ENCODE data around the gene PCNX3. TPM values are rescaled to one million over a fixed set of nuclear protein-coding genes. Genes with fewer than 3 reads are reported as not detected.

PCNX3 gene
- total RNA-seq, 1 experiment from 2014 or later, result 50.4 TPM

DNA sequence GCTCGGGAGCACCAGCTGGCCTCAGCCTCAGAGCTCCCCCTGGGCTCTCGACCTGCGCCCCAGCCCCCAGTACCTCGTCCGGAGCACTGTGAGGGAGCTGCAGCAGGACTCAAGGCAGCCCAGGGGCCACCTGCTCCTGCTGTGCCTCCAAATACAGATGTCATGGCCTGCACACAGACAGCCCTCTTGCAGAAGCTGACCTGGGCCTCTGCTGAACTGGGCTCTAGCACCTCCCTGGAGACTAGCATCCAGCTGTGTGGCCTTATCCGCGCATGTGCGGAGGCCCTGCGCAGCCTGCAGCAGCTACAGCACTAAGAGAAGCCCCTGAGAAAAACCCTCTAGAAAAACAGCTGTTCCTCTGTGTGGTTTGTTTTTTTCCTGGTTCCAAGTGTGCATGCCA lies 44.2 kb upstream of the PCNX3 start (continued):
- TF ChIP-seq, protein P1, sequence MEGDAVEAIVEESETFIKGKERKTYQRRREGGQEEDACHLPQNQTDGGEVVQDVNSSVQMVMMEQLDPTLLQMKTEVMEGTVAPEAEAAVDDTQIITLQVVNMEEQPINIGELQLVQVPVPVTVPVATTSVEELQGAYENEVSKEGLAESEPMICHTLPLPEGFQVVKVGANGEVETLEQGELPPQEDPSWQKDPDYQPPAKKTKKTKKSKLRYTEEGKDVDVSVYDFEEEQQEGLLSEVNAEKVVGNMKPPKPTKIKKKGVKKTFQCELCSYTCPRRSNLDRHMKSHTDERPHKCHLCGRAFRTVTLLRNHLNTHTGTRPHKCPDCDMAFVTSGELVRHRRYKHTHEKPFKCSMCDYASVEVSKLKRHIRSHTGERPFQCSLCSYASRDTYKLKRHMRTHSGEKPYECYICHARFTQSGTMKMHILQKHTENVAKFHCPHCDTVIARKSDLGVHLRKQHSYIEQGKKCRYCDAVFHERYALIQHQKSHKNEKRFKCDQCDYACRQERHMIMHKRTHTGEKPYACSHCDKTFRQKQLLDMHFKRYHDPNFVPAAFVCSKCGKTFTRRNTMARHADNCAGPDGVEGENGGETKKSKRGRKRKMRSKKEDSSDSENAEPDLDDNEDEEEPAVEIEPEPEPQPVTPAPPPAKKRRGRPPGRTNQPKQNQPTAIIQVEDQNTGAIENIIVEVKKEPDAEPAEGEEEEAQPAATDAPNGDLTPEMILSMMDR (IDR thresholded peaks at IDR 0.05 in 2 of 3, conservative IDR thresholded peaks at IDR 0.05 in 1 of 3; ENCODE audit: borderline replicate concordance in 1 of 3, insufficient read depth in 1 of 3, low read depth in 2 of 3, low read length in 2 of 3), result no peak
- no peak for TF ChIP-seq SIN3A (IDR thresholded peaks at IDR 0.05; ENCODE audit: low read depth)
- no peak for TF ChIP-seq ZNF274 (IDR thresholded peaks at IDR 0.05; ENCODE audit: low read depth, low read length)
- no peak for TF ChIP-seq EZH2 (IDR thresholded peaks at IDR 0.05)
- no peak for TF ChIP-seq SP1 (IDR thresholded peaks at IDR 0.05; ENCODE audit: low read depth)

DNA sequence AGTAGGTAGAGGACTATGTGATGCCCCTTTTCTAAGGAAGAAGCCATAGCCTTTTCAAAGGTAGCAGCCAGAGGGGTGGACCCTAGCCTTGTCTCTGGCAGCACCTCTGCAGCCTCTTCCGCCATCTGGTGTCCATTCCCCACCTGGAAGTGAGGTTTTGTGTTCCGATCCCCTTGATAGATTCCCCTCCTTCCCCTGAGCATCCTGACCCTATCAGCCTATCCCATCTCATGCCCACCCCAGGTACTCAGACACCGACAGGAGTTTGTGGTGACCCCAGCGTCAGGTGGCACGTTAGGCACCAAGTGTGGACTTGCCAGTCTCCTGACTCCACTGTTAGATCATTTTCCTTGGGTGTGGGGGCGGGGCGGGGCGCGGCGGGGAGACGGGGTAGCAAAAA lies 43.6 kb upstream of the PCNX3 start:
- H3K79me2 ChIP-seq (ENCODE audit: insufficient read depth, low read length), result peaks cover 64% of the 10 kb centered on the region

More for the DNA sequence above, 43.6 kb upstream of the PCNX3 start:
- ATAC-seq, result peak; percentile 10; the same call in 1 of the 2 replicates
- H3K9me3 ChIP-seq (ENCODE audit: control insufficient read depth in 1 of 2, insufficient read depth in 1 of 2, low read depth in 1 of 2, low read length in 2 of 2), result no peaks in the 10 kb centered on the region
- H3K4me1 ChIP-seq (ENCODE audit: control insufficient read depth in 1 of 2, insufficient read depth in 2 of 2, low read length in 2 of 2), result peaks cover 42 to 64% of the 10 kb centered on the region in 2 experiments
- H3K4me2 ChIP-seq (ENCODE audit: low read length), result peak overlapping the region; percentile 78
- TF ChIP-seq POLR2AphosphoS5 (IDR thresholded peaks at IDR 0.05; ENCODE audit: low read depth, low read length) (no peak), YY1 (IDR thresholded peaks at IDR 0.05; ENCODE audit: extremely low read depth, insufficient replicate concordance, low read depth, low read length) (no peak), RAD21 (IDR thresholded peaks at IDR 0.05; ENCODE audit: low read depth) (no peak), EZH2 (IDR thresholded peaks at IDR 0.05) (no peak)
- TF ChIP-seq, protein P1 (IDR thresholded peaks at IDR 0.05 in 2 of 3, conservative IDR thresholded peaks at IDR 0.05 in 1 of 3; ENCODE audit: borderline replicate concordance in 1 of 3, insufficient read depth in 1 of 3, low read depth in 2 of 3, low read length in 2 of 3), result peak in 2 of 3 experiments; percentile 68 to 70; a peak in 4 of 6 replicates
- TF ChIP-seq, protein P2, sequence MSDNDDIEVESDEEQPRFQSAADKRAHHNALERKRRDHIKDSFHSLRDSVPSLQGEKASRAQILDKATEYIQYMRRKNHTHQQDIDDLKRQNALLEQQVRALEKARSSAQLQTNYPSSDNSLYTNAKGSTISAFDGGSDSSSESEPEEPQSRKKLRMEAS (IDR thresholded peaks at IDR 0.05), result no peak
- peak overlapping the region; percentile 98 for H3K9ac ChIP-seq (ENCODE audit: low read length)
- ChIA-PET CTCF (interaction anchor here (0.7 to 4.5 kb wide), 7 partner anchors 11 to 62 kb away, joined by 3 to 89 read pairs (median 9); partner anchors contain the start of gene PCNX3), POLR2A (interaction anchor here (0.6 to 3.9 kb wide), 5 partner anchors 12 to 318 kb away, joined by 3 to 15 read pairs (median 4); partner anchors contain the start of gene MALAT1), RAD21 (ENCODE audit: low non-redundant PET in 1 of 2, low total read pairs in 2 of 2, uncharacterized antibody in 2 of 2, unreplicated experiment in 2 of 2) (interaction anchor here in 1 of 2 experiments (1.3 to 3.3 kb wide), 3 partner anchors 13 to 32 kb away, joined by 3 to 32 read pairs (median 6); no protein-coding TSS in a partner anchor)
- intact Hi-C loops (cut with micrococcal nuclease), result loop anchor here (5.0 kb wide), 1 partner anchor 190 kb away; the partner anchor contains the start of gene SLC25A45
- H3K4me3 ChIP-seq (replicated peaks in 1 of 2; ENCODE audit: low read depth in 1 of 2, low read length in 2 of 2), result peak overlapping the region; percentile 97 to 100
- DNase-seq (ENCODE audit: low read depth, low spot score), result no peak
- no TSS peak for BruUV-seq (replicated peaks)
- peak overlapping the region; percentile 94 for H3K27ac ChIP-seq (ENCODE audit: low read depth, low read length)
- no peaks in the 10 kb centered on the region for H3K9me2 ChIP-seq (ENCODE audit: insufficient read depth)
- H4K20me1 ChIP-seq (ENCODE audit: insufficient read depth), result no peaks in the 10 kb centered on the region
- no peaks in the 10 kb centered on the region; a peak in 1 of 4 replicates for H3K36me3 ChIP-seq (ENCODE audit: control insufficient read depth in 1 of 2, insufficient read depth in 2 of 2, low read length in 2 of 2)
- H2AFZ ChIP-seq (ENCODE audit: low read depth, low read length, poor library complexity, severe bottlenecking), result no peak overlapping the region
- H3K27me3 ChIP-seq (ENCODE audit: insufficient read depth, low read length), result no peaks in the 10 kb centered on the region

Measured in HCT116 (cell line).